Measurements from ENCODE around the gene ITPK1.

Gene ITPK1

GRCh38 chr14:93039649-93040315 is 75.9 kb downstream of the ITPK1 start (continued):
- TF ChIP-seq ZNF350 (tag by site-specific recombination; IDR thresholded peaks at IDR 0.05) = no peak

GRCh38 chr14:93037351-93037750 is 78.4 kb downstream of the ITPK1 start:
- Histone ChIP-seq H3K4me1 (ENCODE audit: control insufficient read depth, insufficient read depth, low read length) (peaks cover 7% of the 10 kb centered on the region; the same call in 1 of the 2 replicates), H3K4me3 (ENCODE audit: low read depth, low read length) (no peak overlapping the region), H3K27ac (ENCODE audit: extremely low read depth, low read depth, low read length) (no peak overlapping the region), H3K9me3 (ENCODE audit: control insufficient read depth, insufficient read depth, low read depth, low read length) (no peaks in the 10 kb centered on the region), H3K36me3 (ENCODE audit: control insufficient read depth in 2 of 2, insufficient read depth in 1 of 2, low read length in 2 of 2) (no peaks in the 10 kb centered on the region)
- TF ChIP-seq PATZ1 (tag by site-specific recombination; IDR thresholded peaks at IDR 0.05) (no peak), ZNF292 (tag by site-specific recombination; IDR thresholded peaks at IDR 0.05; ENCODE audit: borderline replicate concordance, low read depth) (no peak), ZNF596 (tag by site-specific recombination; IDR thresholded peaks at IDR 0.05) (no peak), ZNF776 (tag by site-specific recombination; IDR thresholded peaks at IDR 0.05; ENCODE audit: borderline replicate concordance) (no peak), ZNF501 (tag by site-specific recombination; IDR thresholded peaks at IDR 0.05) (no peak), ZNF560 (tag by site-specific recombination; IDR thresholded peaks at IDR 0.05; ENCODE audit: borderline replicate concordance) (no peak), ELK4 (IDR thresholded peaks at IDR 0.05; ENCODE audit: borderline replicate concordance, low read depth, low read length) (no peak), IKZF3 (tag by site-specific recombination; IDR thresholded peaks at IDR 0.05) (no peak), ZNF521 (tag by site-specific recombination; IDR thresholded peaks at IDR 0.05) (no peak), ZNF132 (tag by site-specific recombination; IDR thresholded peaks at IDR 0.05; ENCODE audit: borderline replicate concordance) (no peak), ZNF2 (tag by site-specific recombination; IDR thresholded peaks at IDR 0.05) (no peak), ZNF19 (tag by site-specific recombination; IDR thresholded peaks at IDR 0.05; ENCODE audit: low read depth) (no peak), ZNF571 (tag by site-specific recombination; IDR thresholded peaks at IDR 0.05) (no peak), ZNF843 (tag by site-specific recombination; IDR thresholded peaks at IDR 0.05) (no peak)
- ChIA-PET CTCF (interaction anchor here (1.7 kb wide), 1 partner anchor 76 kb away, joined by 7 read pairs; no protein-coding TSS in a partner anchor), POLR2A (no interaction called here)

DNA sequence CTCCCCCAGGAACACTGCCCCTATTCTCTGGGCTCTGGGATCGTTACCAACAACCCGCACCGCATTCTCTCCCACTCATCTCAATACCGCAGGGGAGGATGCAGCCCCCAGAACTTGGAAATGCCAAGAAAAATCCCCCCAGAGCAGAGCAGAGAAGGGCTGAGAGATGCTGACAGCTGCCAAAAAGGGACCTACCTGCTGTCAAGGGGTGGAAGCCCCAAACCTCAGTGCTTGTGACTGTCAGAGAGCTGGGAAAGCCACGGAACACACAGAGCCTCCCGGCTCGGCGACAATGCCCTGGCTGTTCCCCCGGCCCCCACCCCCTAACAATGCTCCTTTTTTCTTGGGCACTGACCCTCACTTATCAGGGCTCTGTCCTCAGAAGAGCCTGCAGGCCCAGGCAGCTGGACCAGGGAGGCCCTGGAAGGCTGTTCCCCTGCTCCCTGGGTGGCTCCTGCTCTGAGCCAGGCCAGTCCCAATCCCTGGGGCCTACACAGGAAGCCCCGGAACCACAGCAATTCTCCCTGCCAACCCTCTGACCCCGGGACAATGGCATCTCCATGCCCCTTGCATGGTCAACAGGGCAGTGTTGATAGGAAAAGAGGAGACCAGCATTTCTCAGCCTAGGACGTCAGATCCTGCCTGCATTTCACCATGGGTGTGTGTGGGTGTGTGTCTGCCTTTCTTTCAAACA is 78.9 kb downstream of the ITPK1 start:
- POLR2A ChIA-PET = no interaction called here
- no peaks in the 10 kb centered on the region for H3K36me3 ChIP-seq (ENCODE audit: control insufficient read depth in 2 of 2, insufficient read depth in 1 of 2, low read length in 2 of 2)
- H3K9me3 ChIP-seq (ENCODE audit: control insufficient read depth, insufficient read depth, low read depth, low read length) = no peaks in the 10 kb centered on the region
- CTCF ChIA-PET = interaction anchor here (0.6 to 1.7 kb wide), 3 partner anchors 11 to 76 kb away, joined by 3 to 7 read pairs (median 3); no protein-coding TSS in a partner anchor
- H3K27ac ChIP-seq (ENCODE audit: extremely low read depth, low read depth, low read length) = no peak overlapping the region
- H3K4me1 ChIP-seq (ENCODE audit: control insufficient read depth, insufficient read depth, low read length) = peaks cover 7% of the 10 kb centered on the region
- no peak overlapping the region for H3K4me3 ChIP-seq (ENCODE audit: low read depth, low read length)
- TF ChIP-seq ZNF157 (tag by site-specific recombination; IDR thresholded peaks at IDR 0.05) (no peak), YY1 (tag by site-specific recombination; IDR thresholded peaks at IDR 0.05) (no peak), ZEB2 (tag by site-specific recombination; IDR thresholded peaks at IDR 0.05) (no peak), ZNF677 (tag by site-specific recombination; IDR thresholded peaks at IDR 0.05) (no peak), ZNF449 (tag by site-specific recombination; IDR thresholded peaks at IDR 0.05) (no peak), ZBTB21 (tag by site-specific recombination; IDR thresholded peaks at IDR 0.05) (no peak), ZNF10 (tag by site-specific recombination; IDR thresholded peaks at IDR 0.05) (no peak), ZNF416 (tag by site-specific recombination; IDR thresholded peaks at IDR 0.05) (no peak), PATZ1 (tag by site-specific recombination; IDR thresholded peaks at IDR 0.05) (no peak)
- TF ChIP-seq, protein P1, sequence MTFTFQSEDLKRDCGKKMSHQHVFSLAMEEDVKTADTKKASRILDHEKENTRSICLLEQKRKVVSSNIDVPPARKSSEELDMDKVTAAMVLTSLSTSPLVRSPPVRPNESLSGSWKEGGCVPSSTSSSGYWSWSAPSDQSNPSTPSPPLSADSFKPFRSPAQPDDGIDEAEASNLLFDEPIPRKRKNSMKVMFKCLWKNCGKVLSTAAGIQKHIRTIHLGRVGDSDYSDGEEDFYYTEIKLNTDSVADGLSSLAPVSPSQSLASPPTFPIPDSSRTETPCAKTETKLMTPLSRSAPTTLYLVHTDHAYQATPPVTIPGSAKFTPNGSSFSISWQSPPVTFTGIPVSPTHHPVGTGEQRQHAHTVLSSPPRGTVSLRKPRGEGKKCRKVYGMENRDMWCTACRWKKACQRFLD (tag by site-specific recombination; IDR thresholded peaks at IDR 0.05) = no peak
